ENCODE results near the gene SH3BP5. TPM values are rescaled to one million over a fixed set of nuclear protein-coding genes. Genes with fewer than 3 reads are reported as not detected.

The SH3BP5 gene
- total RNA-seq, 1 donor from 2014 or later, result 5.2 TPM

DNA sequence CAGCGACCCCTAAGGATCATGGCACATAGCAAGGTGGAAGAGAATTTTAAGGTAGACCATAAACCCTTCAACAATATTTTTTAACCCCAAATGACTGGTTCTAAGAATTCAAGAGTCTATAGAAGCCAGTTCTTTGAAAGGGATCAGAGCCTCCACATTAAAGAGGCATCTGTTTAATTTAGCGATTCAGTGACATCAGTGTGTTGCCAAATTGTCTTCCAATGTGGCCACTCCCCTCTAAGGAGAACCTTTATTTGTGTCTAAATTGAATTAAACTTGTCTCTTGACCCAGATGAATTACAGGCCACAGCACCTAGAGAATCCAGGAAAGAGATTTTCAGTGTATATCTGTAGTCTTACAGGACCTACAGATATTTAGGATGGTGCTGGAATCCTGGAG lies 6.6 kb upstream of the SH3BP5 start:
- peaks cover 12% of the 10 kb centered on the region for H3K27me3 Mint-ChIP-seq (ENCODE audit: low read depth)
- DNase-seq (ENCODE audit: low read depth, low spot score), result no peak
- H3K4me1 Mint-ChIP-seq, result peaks cover 5% of the 10 kb centered on the region
- H3K9me3 Mint-ChIP-seq, result no peaks in the 10 kb centered on the region
- TF ChIP-seq, protein P1, sequence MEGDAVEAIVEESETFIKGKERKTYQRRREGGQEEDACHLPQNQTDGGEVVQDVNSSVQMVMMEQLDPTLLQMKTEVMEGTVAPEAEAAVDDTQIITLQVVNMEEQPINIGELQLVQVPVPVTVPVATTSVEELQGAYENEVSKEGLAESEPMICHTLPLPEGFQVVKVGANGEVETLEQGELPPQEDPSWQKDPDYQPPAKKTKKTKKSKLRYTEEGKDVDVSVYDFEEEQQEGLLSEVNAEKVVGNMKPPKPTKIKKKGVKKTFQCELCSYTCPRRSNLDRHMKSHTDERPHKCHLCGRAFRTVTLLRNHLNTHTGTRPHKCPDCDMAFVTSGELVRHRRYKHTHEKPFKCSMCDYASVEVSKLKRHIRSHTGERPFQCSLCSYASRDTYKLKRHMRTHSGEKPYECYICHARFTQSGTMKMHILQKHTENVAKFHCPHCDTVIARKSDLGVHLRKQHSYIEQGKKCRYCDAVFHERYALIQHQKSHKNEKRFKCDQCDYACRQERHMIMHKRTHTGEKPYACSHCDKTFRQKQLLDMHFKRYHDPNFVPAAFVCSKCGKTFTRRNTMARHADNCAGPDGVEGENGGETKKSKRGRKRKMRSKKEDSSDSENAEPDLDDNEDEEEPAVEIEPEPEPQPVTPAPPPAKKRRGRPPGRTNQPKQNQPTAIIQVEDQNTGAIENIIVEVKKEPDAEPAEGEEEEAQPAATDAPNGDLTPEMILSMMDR (conservative IDR thresholded peaks at IDR 0.05), result no peak
- H3K27ac Mint-ChIP-seq (ENCODE audit: unreplicated experiment), result no peak overlapping the region
- no peaks in the 10 kb centered on the region for H3K36me3 Mint-ChIP-seq (ENCODE audit: low read depth)
- H3K4me3 Mint-ChIP-seq, result no peak overlapping the region

DNA sequence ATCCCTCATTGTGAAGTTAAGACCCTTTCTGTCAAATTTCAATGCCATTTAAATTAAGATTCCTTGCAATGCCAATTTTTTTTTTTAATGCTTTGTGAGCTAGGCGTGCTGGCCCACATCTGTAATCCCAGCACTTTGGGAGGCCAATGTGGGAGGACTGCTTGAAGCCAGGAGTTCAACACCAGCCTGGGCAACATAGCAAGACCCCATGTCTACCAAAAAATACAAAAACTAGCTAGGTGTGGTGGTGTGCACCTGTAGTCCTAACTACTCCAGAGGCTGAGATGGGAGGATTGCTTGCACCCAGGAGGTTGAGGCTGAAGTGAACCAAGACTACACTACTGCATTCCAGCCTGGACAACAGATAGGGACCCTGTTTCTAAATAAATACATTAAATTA lies 5.6 kb upstream of the SH3BP5 start:
- Mint-ChIP-seq H3K9me3 (no peaks in the 10 kb centered on the region), H3K4me1 (peaks cover 5% of the 10 kb centered on the region), H3K36me3 (ENCODE audit: low read depth) (no peaks in the 10 kb centered on the region), H3K4me3 (no peak overlapping the region), H3K27me3 (ENCODE audit: low read depth) (peaks cover 10% of the 10 kb centered on the region), H3K27ac (ENCODE audit: unreplicated experiment) (no peak overlapping the region)
- TF ChIP-seq, protein P1 (conservative IDR thresholded peaks at IDR 0.05), result no peak
- no peak for DNase-seq (ENCODE audit: low read depth, low spot score)

DNA sequence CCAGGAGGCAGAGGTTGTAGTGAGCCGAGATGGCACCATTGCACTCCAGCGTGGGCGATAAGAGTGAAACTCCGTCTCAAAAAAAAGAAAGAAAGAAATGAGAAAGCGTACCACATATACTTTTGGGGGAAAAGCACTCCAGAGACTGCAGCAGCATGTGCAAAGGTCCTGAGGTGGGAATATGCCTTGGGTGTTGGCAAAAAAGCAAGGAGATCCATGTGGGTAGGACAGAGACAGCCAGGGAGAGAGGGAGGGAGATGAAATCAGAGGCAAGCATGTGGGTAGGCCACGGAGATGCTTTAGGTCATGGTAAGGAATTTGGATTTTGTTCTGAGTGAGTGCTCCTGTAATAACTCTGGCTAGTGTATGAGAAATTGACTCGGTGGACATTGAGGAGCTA lies 3.7 kb upstream of the SH3BP5 start:
- no peaks in the 10 kb centered on the region for H3K36me3 Mint-ChIP-seq (ENCODE audit: low read depth)
- TF ChIP-seq, protein P1 (conservative IDR thresholded peaks at IDR 0.05), result no peak
- H3K27me3 Mint-ChIP-seq (ENCODE audit: low read depth), result peaks cover 20% of the 10 kb centered on the region
- no peak overlapping the region for H3K4me3 Mint-ChIP-seq
- H3K27ac Mint-ChIP-seq (ENCODE audit: unreplicated experiment), result no peak overlapping the region
- DNase-seq (ENCODE audit: low read depth, low spot score), result no peak
- peaks cover 10% of the 10 kb centered on the region for H3K4me1 Mint-ChIP-seq
- H3K9me3 Mint-ChIP-seq, result no peaks in the 10 kb centered on the region

DNA sequence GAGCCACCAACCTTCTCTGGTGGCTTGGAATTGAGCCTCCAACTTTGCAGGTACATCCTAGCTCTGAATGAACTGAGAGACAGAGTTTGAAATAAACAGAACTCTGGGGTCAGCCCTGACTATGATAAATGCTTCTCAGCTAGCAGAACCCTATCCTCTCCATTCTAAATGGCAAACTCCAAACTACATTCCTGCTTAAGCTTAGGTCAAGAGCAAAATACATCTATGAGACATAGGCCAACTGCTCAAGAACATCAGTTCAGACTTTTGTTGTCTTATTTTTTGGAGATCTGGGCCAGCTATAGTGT lies 1.5 kb upstream of the SH3BP5 start:
- no peak for DNase-seq (ENCODE audit: low read depth, low spot score)
- H3K9me3 Mint-ChIP-seq, result no peaks in the 10 kb centered on the region
- TF ChIP-seq, protein P1 (conservative IDR thresholded peaks at IDR 0.05), result no peak
- H3K36me3 Mint-ChIP-seq (ENCODE audit: low read depth), result no peaks in the 10 kb centered on the region
- H3K4me3 Mint-ChIP-seq, result no peak overlapping the region
- H3K4me1 Mint-ChIP-seq, result peaks cover 13% of the 10 kb centered on the region
- H3K27ac Mint-ChIP-seq (ENCODE audit: unreplicated experiment), result no peak overlapping the region
- H3K27me3 Mint-ChIP-seq (ENCODE audit: low read depth), result peaks cover 39% of the 10 kb centered on the region

DNA sequence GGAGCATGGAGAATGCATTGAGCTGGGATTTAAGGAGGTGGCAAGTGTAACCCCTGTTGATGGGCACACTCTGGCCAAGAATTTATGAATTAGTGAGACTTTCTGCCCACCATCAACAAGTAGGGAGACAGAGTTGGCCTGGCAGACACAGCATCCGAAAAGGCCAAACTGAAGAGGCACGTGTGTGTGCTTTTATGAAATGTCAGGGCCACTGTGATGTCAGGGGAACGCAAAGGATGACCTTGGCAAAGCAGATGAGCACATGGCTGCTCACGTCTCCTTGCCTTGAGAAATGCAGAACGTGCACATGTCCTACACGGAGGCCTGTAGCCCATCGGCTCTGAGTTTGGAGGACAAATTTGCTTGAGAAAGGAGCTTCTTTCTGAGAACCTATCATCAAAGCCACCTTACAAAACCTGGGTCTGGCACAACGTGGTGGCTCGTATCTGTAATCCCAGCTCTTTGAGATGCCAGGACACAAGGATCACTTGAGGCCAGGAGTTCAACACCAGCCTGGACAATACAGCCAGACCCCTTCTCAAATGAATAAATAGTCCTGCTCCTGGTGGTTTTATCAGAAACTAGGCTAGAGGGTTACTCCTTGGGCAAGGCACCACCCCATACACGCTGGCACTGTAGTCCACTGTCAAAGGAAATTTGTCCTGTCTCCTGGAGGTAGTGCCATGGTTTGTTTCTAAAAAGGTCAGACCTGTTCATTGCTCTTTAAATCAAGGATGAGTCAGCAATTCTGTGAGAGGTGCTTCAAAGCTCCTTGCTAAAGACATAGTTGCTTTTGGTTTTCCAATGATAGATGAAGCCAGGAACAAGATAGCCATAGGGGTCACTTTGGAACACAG lies 941 bp upstream of the SH3BP5 start:
- peaks cover 13% of the 10 kb centered on the region for H3K4me1 Mint-ChIP-seq
- peak overlapping the region; percentile 91 for H3K4me3 Mint-ChIP-seq
- peaks cover 39% of the 10 kb centered on the region for H3K27me3 Mint-ChIP-seq (ENCODE audit: low read depth)
- no peaks in the 10 kb centered on the region for H3K36me3 Mint-ChIP-seq (ENCODE audit: low read depth)
- no peak for DNase-seq (ENCODE audit: low read depth, low spot score)
- TF ChIP-seq, protein P1 (conservative IDR thresholded peaks at IDR 0.05), result no peak
- no peaks in the 10 kb centered on the region for H3K9me3 Mint-ChIP-seq
- peak overlapping the region; percentile 27 for H3K27ac Mint-ChIP-seq (ENCODE audit: unreplicated experiment)
